Tibial nerve (tissue), 4 donors: Measurements from ENCODE around the gene ARID5B. TPM values are rescaled to one million over a fixed set of nuclear protein-coding genes. Genes with fewer than 3 reads are reported as not detected.
"Not testable (repeated sequence)": the region's sequence is repeated elsewhere in the genome, so short reads cannot be mapped to it uniquely, and the experiment has no call there.

Source experiments
- DNase-seq, 2 donors: peaks; one replicate each; pipeline ENCODE4 v3.0.0-alpha.2; 2019; ENCODE audit warnings: low spot score in 2 of 2
- H3K27ac ChIP-seq, 4 donors: fragments of 200-600 bp; sonication (generic) in 3 of 4; one replicate each; pipeline ENCODE4 v1.5.1; 2017 to 2019; ENCODE audit warnings: mild to moderate bottlenecking in 1 of 4
- H3K27me3 ChIP-seq, 2 donors: fragments of 200-600 bp; sonication (generic) in 1 of 2; one replicate each; pipeline versions ENCODE4 v1.5.1 to v1.6.0; 2017 to 2019
- H3K36me3 ChIP-seq, 3 donors: fragments of 200-600 bp; sonication (generic); one replicate each; pipeline ENCODE4 v1.5.1; 2018 to 2019
- H3K4me1 ChIP-seq, 4 donors: fragments of 200-600 bp; sonication (generic) in 3 of 4; one replicate each; pipeline ENCODE4 v1.5.1; 2017 to 2019
- H3K4me3 ChIP-seq, 4 donors: fragments of 200-600 bp; sonication (generic) in 3 of 4; one replicate each; pipeline ENCODE4 v1.5.1; 2017 to 2019; ENCODE audit warnings: mild to moderate bottlenecking in 1 of 4, moderate library complexity in 1 of 4
- H3K9me3 ChIP-seq, 4 donors: fragments of 200-600 bp; sonication (generic) in 3 of 4; one replicate each; pipeline ENCODE4 v1.5.1; 2017 to 2019
- CTCF ChIP-seq, 5 experiments: fragments of 200-600 bp in 3 of 5; fragments of 450-650 bp in 2 of 5; sonication (generic) in 3 of 5; IDR thresholded peaks; one replicate each; pipeline ENCODE4 v1.5.1; 2016 to 2019; ENCODE audit warnings: antibody characterized with exemption in 5 of 5, mild to moderate bottlenecking in 3 of 5, moderate library complexity in 2 of 5
- EP300 ChIP-seq, 2 donors: sonication (generic); formaldehyde crosslinking; IDR thresholded peaks; one replicate each; pipeline ENCODE4 v1.6.1; 2017; ENCODE audit warnings: antibody characterized with exemption in 2 of 2, mild to moderate bottlenecking in 1 of 2
- POLR2A ChIP-seq, 2 donors: fragments of 450-650 bp; IDR thresholded peaks; one replicate each; pipeline ENCODE4 v1.6.1; 2017; ENCODE audit warnings: antibody characterized with exemption in 2 of 2, mild to moderate bottlenecking in 2 of 2, moderate library complexity in 2 of 2
- WGBS, 2 donors: methylation state at CpG; one replicate each; pipeline ENCODE4 v1.1.5; 2018; 5-methylcytosine and 5-hydroxymethylcytosine counted together
- total RNA-seq, 4 donors: library from RNA; depleted of rRNA; stranded (reverse); fragments of >200 nt; gene quantifications; one replicate each; pipeline ENCODE4 v1.1.0, GENCODE V29; 2016

ARID5B gene
- total RNA-seq, 4 donors from 2014 or later = 47.4 to 82.2 (median 62.6) TPM

- DNase-seq = no peak
- 91 to 94% methylated on average over 4 of the region's 4 CpGs for WGBS, 2 donors
- no peak overlapping the region for H3K4me3 ChIP-seq
- no peaks in the 10 kb centered on the region for H3K27me3 ChIP-seq
- TF ChIP-seq CTCF (IDR thresholded peaks at IDR 0.05) = no peak
- TF ChIP-seq POLR2A (IDR thresholded peaks at IDR 0.05) = no peak
- no peak for TF ChIP-seq EP300 (IDR thresholded peaks at IDR 0.05)
- H3K36me3 ChIP-seq = no peaks in the 10 kb centered on the region
- H3K4me1 ChIP-seq = peaks cover 0 to 11% (median 5%) of the 10 kb centered on the region in 4 donors
- no peak overlapping the region for H3K27ac ChIP-seq
- no peaks in the 10 kb centered on the region for H3K9me3 ChIP-seq
These were observed 123.8 kb downstream of the ARID5B start for GRCh38 chr10:62025134-62025794.

GRCh38 chr10:62025901-62026879, 124.7 kb downstream of the ARID5B start:
- Histone ChIP-seq H3K9me3 (no peaks in the 10 kb centered on the region), H3K27me3 (no peaks in the 10 kb centered on the region), H3K27ac (no peak overlapping the region), H3K4me3 (no peak overlapping the region), H3K4me1 (peaks cover 0 to 4% (median under 1%) of the 10 kb centered on the region in 4 donors), H3K36me3 (no peaks in the 10 kb centered on the region)
- WGBS, 2 donors = 71 to 74% methylated on average over 4 of the region's 4 CpGs
- TF ChIP-seq EP300 (IDR thresholded peaks at IDR 0.05) (no peak), CTCF (IDR thresholded peaks at IDR 0.05) (no peak), POLR2A (IDR thresholded peaks at IDR 0.05) (no peak)
- DNase-seq = no peak

GRCh38 chr10:62027841-62028501, 126.5 kb downstream of the ARID5B start:
- no peak for DNase-seq
- Histone ChIP-seq H3K36me3 (no peaks in the 10 kb centered on the region), H3K4me1 (no peaks in the 10 kb centered on the region), H3K9me3 (no peaks in the 10 kb centered on the region), H3K27me3 (no peaks in the 10 kb centered on the region), H3K27ac (no peak overlapping the region), H3K4me3 (no peak overlapping the region)
- TF ChIP-seq POLR2A (IDR thresholded peaks at IDR 0.05) = no peak
- 93 to 94% methylated on average over 5 of the region's 5 CpGs for WGBS, 2 donors

- H3K4me3 ChIP-seq, H3K4me1 ChIP-seq, H3K27me3 ChIP-seq, DNase-seq, H3K9me3 ChIP-seq, H3K36me3 ChIP-seq, H3K27ac ChIP-seq: not testable (repeated sequence)
- WGBS, 2 donors = 93 to 94% methylated on average over 5 of the region's 5 CpGs
These were observed 127.0 kb downstream of the ARID5B start for GRCh38 chr10:62028502-62028842.

- no peaks in the 10 kb centered on the region for H3K9me3 ChIP-seq
- no peaks in the 10 kb centered on the region for H3K36me3 ChIP-seq
- no peak for TF ChIP-seq POLR2A (IDR thresholded peaks at IDR 0.05)
- TF ChIP-seq EP300 (IDR thresholded peaks at IDR 0.05) = no peak
- no peak for TF ChIP-seq CTCF (IDR thresholded peaks at IDR 0.05)
- H3K4me3 ChIP-seq = no peak overlapping the region
- no peak for DNase-seq
- peaks cover 0 to 4% (median 0%) of the 10 kb centered on the region in 4 donors for H3K4me1 ChIP-seq
- WGBS, 2 donors = 97% methylated on average over 2 of the region's 2 CpGs
- no peaks in the 10 kb centered on the region for H3K27me3 ChIP-seq
- no peak overlapping the region for H3K27ac ChIP-seq
These were observed 127.9 kb downstream of the ARID5B start for GRCh38 chr10:62029401-62029800.
